ENCODE measurements around the gene SLC12A1.

Gene SLC12A1

GRCh38 chr15:48205981-48206380 lies at the start of gene SLC12A1:
TSS of gene SLC12A1 (plus strand) at chr15:48206302. CDS start at chr15:48207720, 1,418 bp downstream.
- no peak within 1 kb of the TSS for H3K4me2 ChIP-seq (ENCODE audit: low read length)
- no peaks in the 10 kb centered on the region for H3F3A ChIP-seq (ENCODE audit: control insufficient read depth, insufficient read depth)
- H4K20me1 ChIP-seq (ENCODE audit: control insufficient read depth, insufficient read depth, low read depth, low read length): no peaks in the 10 kb centered on the region
- no peaks in the 10 kb centered on the region for H3K79me2 ChIP-seq (ENCODE audit: control insufficient read depth, low read length)
- H3K27ac ChIP-seq (ENCODE audit: low read depth, low read length): no peak within 1 kb of the TSS
- H3K27me3 ChIP-seq (ENCODE audit: control insufficient read depth, low read length): no peaks in the 10 kb centered on the region
- no peaks in the 10 kb centered on the region for H3K36me3 ChIP-seq (ENCODE audit: control insufficient read depth, low read length)
- no peaks in the 10 kb centered on the region for H3K4me1 ChIP-seq (ENCODE audit: control insufficient read depth, low read length)
- no peaks in the 10 kb centered on the region for H3K9me2 ChIP-seq (replicated peaks; ENCODE audit: control insufficient read depth, low read length)
- H3K9me3 ChIP-seq (ENCODE audit: control insufficient read depth, insufficient read depth, low read length): no peaks in the 10 kb centered on the region
- H3K4me3 ChIP-seq (ENCODE audit: low read length): no peak within 1 kb of the TSS
- TF ChIP-seq CTCF (IDR thresholded peaks at IDR 0.05; ENCODE audit: low read depth, low read length, poor library complexity, severe bottlenecking): no peak
- TF ChIP-seq EZH2phosphoT487 (IDR thresholded peaks at IDR 0.05; ENCODE audit: borderline replicate concordance, low read length): no peak

- H3F3A ChIP-seq (ENCODE audit: control insufficient read depth, insufficient read depth): no peaks in the 10 kb centered on the region
- H3K4me2 ChIP-seq (ENCODE audit: low read length): no peak overlapping the region
- no peaks in the 10 kb centered on the region for H3K9me2 ChIP-seq (replicated peaks; ENCODE audit: control insufficient read depth, low read length)
- no peaks in the 10 kb centered on the region; the same call in 1 of the 2 replicates for H4K20me1 ChIP-seq (ENCODE audit: control insufficient read depth, insufficient read depth, low read depth, low read length)
- H3K36me3 ChIP-seq (ENCODE audit: control insufficient read depth, low read length): peaks cover 48% of the 10 kb centered on the region
- no peak overlapping the region for H3K27ac ChIP-seq (ENCODE audit: low read depth, low read length)
- no peaks in the 10 kb centered on the region for H3K4me1 ChIP-seq (ENCODE audit: control insufficient read depth, low read length)
- peaks cover 44% of the 10 kb centered on the region for H3K79me2 ChIP-seq (ENCODE audit: control insufficient read depth, low read length)
- no peaks in the 10 kb centered on the region for H3K9me3 ChIP-seq (ENCODE audit: control insufficient read depth, insufficient read depth, low read length)
- no peaks in the 10 kb centered on the region for H3K27me3 ChIP-seq (ENCODE audit: control insufficient read depth, low read length)
- no peak overlapping the region for H3K4me3 ChIP-seq (ENCODE audit: low read length)
- no peak for TF ChIP-seq EZH2phosphoT487 (IDR thresholded peaks at IDR 0.05; ENCODE audit: borderline replicate concordance, low read length)
Measured at GRCh38 chr15:48168616-48169015, 37.5 kb upstream of the SLC12A1 start.

- peaks cover 38% of the 10 kb centered on the region for H3K36me3 ChIP-seq (ENCODE audit: control insufficient read depth, low read length)
- TF ChIP-seq CTCF (IDR thresholded peaks at IDR 0.05; ENCODE audit: low read depth, low read length, poor library complexity, severe bottlenecking): no peak
- no peak for TF ChIP-seq EZH2phosphoT487 (IDR thresholded peaks at IDR 0.05; ENCODE audit: borderline replicate concordance, low read length)
- H3K9me3 ChIP-seq (ENCODE audit: control insufficient read depth, insufficient read depth, low read length): no peaks in the 10 kb centered on the region
Measured at GRCh38 chr15:48170981-48171380, 35.1 kb upstream of the SLC12A1 start.

GRCh38 chr15:48175126-48175525 lies 31.0 kb upstream of the SLC12A1 start:
- Histone ChIP-seq H4K20me1 (ENCODE audit: control insufficient read depth, insufficient read depth, low read depth, low read length) (no peaks in the 10 kb centered on the region), H3K79me2 (ENCODE audit: control insufficient read depth, low read length) (peaks cover 78% of the 10 kb centered on the region), H3K4me3 (ENCODE audit: low read length) (no peak overlapping the region), H3F3A (ENCODE audit: control insufficient read depth, insufficient read depth) (no peaks in the 10 kb centered on the region), H3K4me1 (ENCODE audit: control insufficient read depth, low read length) (peaks cover 25% of the 10 kb centered on the region), H3K4me2 (ENCODE audit: low read length) (peak overlapping the region; percentile 17), H3K9me2 (replicated peaks; ENCODE audit: control insufficient read depth, low read length) (no peaks in the 10 kb centered on the region), H3K36me3 (ENCODE audit: control insufficient read depth, low read length) (peaks cover 12% of the 10 kb centered on the region), H3K9me3 (ENCODE audit: control insufficient read depth, insufficient read depth, low read length) (no peaks in the 10 kb centered on the region), H3K27ac (ENCODE audit: low read depth, low read length) (no peak overlapping the region), H3K27me3 (ENCODE audit: control insufficient read depth, low read length) (no peaks in the 10 kb centered on the region)
- TF ChIP-seq CTCF (IDR thresholded peaks at IDR 0.05; ENCODE audit: low read depth, low read length, poor library complexity, severe bottlenecking) (no peak), EZH2phosphoT487 (IDR thresholded peaks at IDR 0.05; ENCODE audit: borderline replicate concordance, low read length) (no peak)

More at GRCh38 chr15:48170981-48171380, 35.1 kb upstream of the SLC12A1 start:
- Histone ChIP-seq H3K79me2 (ENCODE audit: control insufficient read depth, low read length) (peaks cover 67% of the 10 kb centered on the region), H3K4me3 (ENCODE audit: low read length) (no peak overlapping the region), H3K4me1 (ENCODE audit: control insufficient read depth, low read length) (peaks cover 9% of the 10 kb centered on the region), H3K9me2 (replicated peaks; ENCODE audit: control insufficient read depth, low read length) (no peaks in the 10 kb centered on the region), H3K27me3 (ENCODE audit: control insufficient read depth, low read length) (no peaks in the 10 kb centered on the region), H3K4me2 (ENCODE audit: low read length) (no peak overlapping the region), H3K27ac (ENCODE audit: low read depth, low read length) (no peak overlapping the region), H3F3A (ENCODE audit: control insufficient read depth, insufficient read depth) (no peaks in the 10 kb centered on the region), H4K20me1 (ENCODE audit: control insufficient read depth, insufficient read depth, low read depth, low read length) (no peaks in the 10 kb centered on the region; the same call in 1 of the 2 replicates)

Measured in DOHH2 (cell line).